HUES6 (cell line): ENCODE results near the gene ETFA.

Experiments used
- H3K27ac ChIP-seq: 2 replicates; pipeline ENCODE4 v1.7.0; 2013; ENCODE audit warnings: low read depth, mild to moderate bottlenecking, low read length, inconsistent platforms
- H3K27me3 ChIP-seq: 2 replicates; pipeline ENCODE4 v1.6.1; 2013; ENCODE audit warnings: low read length; ENCODE audit not compliant: control insufficient read depth, insufficient read depth
- H3K36me3 ChIP-seq: 2 replicates; pipeline ENCODE4 v1.6.1; 2013; ENCODE audit warnings: low read length; ENCODE audit not compliant: control insufficient read depth, insufficient read depth
- H3K4me1 ChIP-seq: 2 replicates; pipeline ENCODE4 v1.6.1; 2013; ENCODE audit warnings: low read length; ENCODE audit not compliant: control insufficient read depth, insufficient read depth
- H3K4me3 ChIP-seq: 2 replicates; pipeline ENCODE4 v1.5.1; 2013; ENCODE audit warnings: low read depth, low read length
- H3K9ac ChIP-seq: one replicate; pipeline ENCODE4 v1.6.1; 2013; ENCODE audit warnings: mild to moderate bottlenecking, low read length
- H3K9me3 ChIP-seq: 2 replicates; pipeline ENCODE4 v1.6.1; 2013; ENCODE audit warnings: low read depth, low read length; ENCODE audit not compliant: control insufficient read depth, insufficient read depth

Gene ETFA

DNA sequence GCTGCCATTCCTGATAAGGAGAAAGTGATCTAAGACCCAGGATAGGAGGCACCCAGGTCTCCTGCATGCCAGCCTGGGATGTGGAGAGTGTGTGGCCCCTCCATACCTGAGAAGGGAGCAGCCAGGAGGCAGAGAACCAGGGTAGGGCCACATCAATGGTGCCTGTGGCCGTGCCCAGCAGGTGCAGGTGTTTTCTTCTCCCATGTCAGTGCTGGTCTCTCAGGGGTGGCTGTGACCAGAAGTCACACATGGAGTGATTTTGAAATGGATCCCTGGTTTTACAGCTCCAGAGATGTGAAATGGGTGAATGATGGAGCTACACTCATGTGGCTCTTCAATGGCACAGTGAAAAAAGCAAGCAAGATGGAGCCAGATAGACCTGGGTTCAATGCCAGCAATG is 22.0 kb upstream of the ETFA start:
- H3K4me1 ChIP-seq = peaks cover 14% of the 10 kb centered on the region
- H3K36me3 ChIP-seq = no peaks in the 10 kb centered on the region
- H3K27me3 ChIP-seq = peaks cover 67% of the 10 kb centered on the region
- H3K9ac ChIP-seq = no peak overlapping the region
- H3K4me3 ChIP-seq = no peak overlapping the region
- H3K9me3 ChIP-seq = no peaks in the 10 kb centered on the region
- H3K27ac ChIP-seq = no peak overlapping the region

DNA sequence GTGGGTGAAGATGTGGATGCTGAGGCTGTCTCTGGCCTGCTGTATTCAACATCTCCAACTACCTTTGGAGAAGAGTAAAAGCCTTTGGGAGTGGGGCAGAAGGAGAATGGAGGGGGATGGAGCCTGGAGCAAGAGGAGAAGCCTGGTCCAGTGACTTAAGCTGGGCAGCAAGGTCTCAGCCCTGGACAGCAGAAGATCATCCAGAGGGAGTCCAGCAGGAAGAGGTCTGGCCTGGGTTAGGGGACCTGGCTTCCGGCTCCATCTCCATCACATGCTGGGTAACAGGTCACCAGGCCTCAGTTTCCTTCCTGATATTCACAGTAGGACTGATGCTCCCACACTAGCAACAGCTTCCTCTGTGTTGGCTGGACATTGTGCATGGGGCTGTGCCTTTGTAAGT is 21.5 kb upstream of the ETFA start:
- Histone ChIP-seq H3K36me3 (no peaks in the 10 kb centered on the region), H3K27ac (no peak overlapping the region), H3K4me3 (no peak overlapping the region), H3K9me3 (no peaks in the 10 kb centered on the region), H3K9ac (no peak overlapping the region), H3K4me1 (peaks cover 12% of the 10 kb centered on the region), H3K27me3 (peaks cover 62% of the 10 kb centered on the region)

DNA sequence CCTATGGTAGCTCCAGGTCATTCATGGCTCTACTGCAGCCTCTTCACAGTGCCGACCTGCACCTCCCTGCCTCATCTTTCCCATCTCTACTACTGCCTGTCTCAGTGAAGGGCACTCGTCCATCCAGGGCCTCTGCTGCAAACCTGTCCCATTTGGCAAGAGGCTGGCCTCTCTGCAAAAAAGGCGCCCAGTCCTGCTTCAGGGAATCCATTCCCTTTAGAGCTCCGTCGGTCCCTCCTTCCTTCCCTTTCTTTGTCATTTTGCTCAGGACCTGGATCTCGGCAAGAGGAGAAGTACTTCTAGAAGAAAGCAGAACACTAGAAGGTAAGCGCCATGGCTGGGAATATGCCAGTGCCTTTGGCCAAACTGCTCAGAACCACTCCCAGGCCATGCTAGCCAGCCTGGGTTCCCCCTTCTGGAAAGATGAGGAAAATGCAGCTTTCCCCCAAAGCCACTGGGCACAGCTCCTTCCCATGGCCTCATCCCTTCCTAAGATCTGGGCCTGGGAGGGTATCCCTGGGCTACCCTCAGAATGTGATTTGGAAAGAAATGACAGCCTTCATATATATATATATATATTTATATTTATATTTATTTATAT is 18.9 kb upstream of the ETFA start:
- Histone ChIP-seq H3K36me3 (no peaks in the 10 kb centered on the region), H3K9ac (no peak overlapping the region), H3K9me3 (no peaks in the 10 kb centered on the region), H3K27ac (no peak overlapping the region), H3K4me1 (0 out of 2 replicates have a peak, but pooled peaks cover 3% of the 10 kb centered on the region), H3K4me3 (no peak overlapping the region), H3K27me3 (peaks cover 36% of the 10 kb centered on the region)

DNA sequence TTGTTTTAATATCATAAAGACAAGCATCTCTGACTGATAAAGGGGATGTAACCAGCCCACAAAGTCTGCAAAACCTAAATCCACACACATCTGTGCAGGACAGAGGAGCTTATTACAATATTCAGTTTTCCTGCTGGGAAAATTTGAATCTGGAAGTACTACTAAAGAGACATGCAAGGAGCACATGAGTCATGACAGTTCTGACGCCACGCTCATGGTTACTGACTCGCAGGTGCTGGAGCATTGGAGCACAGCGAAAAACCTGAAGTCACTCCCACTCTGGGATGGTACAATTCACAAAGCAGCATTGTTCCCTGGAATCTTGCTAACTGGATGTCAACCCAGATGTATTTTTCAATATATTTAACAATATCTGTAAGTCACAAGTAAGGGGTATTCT is 17.7 kb upstream of the ETFA start:
- H3K27me3 ChIP-seq = peaks cover 28% of the 10 kb centered on the region
- H3K9ac ChIP-seq = no peak overlapping the region
- H3K4me1 ChIP-seq = 0 out of 2 replicates have a peak, but pooled peaks cover under 1% of the 10 kb centered on the region
- no peaks in the 10 kb centered on the region for H3K9me3 ChIP-seq
- no peak overlapping the region for H3K4me3 ChIP-seq
- H3K27ac ChIP-seq = no peak overlapping the region
- no peaks in the 10 kb centered on the region for H3K36me3 ChIP-seq

DNA sequence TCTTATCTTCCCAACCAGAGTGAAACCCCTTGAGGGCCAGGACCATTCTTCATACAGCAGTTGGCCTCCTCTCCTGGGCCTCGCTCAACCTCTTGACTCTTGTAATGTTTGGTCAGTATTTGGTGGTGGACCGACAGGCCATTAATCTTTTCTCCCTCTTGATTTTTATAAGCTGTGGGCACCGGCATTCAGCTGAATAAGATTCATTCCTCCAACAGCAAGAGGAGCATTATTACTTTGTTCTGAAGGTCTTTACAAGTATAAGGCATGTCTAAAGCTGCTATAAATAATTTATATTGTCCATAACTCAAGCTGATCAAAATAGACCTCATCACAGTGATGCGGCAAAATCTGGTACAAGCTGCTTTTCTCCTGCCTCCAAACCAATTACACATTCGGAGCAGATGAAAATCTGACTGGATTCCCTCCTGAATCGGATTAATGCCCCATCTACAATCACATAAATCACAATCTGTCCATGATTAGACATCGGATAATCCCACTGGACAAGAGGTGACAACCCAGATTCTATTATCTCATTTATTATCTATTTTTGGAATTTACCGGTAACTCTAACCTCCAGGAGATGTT is 16.9 kb upstream of the ETFA start:
- Histone ChIP-seq H3K27ac (no peak overlapping the region), H3K27me3 (peaks cover 21% of the 10 kb centered on the region), H3K36me3 (no peaks in the 10 kb centered on the region), H3K9me3 (no peaks in the 10 kb centered on the region), H3K4me1 (no peaks in the 10 kb centered on the region), H3K4me3 (no peak overlapping the region), H3K9ac (no peak overlapping the region)

DNA sequence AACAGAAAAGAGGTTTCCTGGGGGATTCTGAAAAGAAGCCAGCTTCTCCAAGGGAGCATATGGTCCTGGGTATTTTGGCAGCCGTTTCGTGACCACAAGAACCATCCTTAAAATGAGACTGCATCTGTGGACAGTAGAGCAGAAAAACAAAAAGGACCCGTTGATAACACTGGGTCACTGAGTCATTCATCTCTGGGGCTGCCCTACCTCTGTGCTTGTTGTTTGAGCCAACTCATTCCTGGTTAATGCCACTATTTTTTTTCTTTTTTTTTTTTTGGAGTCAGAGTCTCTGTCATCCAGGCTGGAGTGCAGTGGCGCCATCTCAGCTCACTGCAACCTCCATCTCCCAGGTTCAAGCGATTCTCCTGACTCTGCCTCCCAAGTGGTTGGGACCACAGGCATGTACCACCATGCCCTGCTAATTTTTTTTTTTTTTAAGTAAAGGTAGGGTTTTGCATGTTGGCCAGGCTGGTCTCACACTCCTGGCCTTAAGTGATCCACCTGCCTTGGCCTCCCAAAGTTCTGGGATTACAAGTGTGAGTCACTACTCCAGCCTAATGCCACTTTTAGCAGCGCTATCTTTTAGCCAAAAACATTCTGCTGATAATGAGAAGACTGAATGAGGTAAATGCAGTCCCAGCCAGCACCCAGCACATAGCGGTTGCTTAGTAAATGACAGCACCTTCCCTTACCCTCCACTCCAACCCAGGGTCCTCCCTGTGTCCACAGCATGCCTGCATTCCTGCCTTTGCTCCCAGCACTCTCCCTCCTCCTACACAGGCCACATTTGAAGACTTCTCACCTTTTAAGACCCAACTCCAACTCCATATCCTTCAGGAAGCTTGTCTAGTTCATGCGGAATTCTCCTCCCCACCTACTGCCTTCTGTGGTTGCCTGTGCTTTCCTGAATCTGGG is 16.2 kb upstream of the ETFA start:
- Histone ChIP-seq H3K27me3 (peaks cover 13% of the 10 kb centered on the region; the same call in 1 of the 2 replicates), H3K4me1 (no peaks in the 10 kb centered on the region), H3K36me3 (no peaks in the 10 kb centered on the region), H3K9ac (no peak overlapping the region), H3K27ac (no peak overlapping the region), H3K4me3 (no peak overlapping the region), H3K9me3 (no peaks in the 10 kb centered on the region)

DNA sequence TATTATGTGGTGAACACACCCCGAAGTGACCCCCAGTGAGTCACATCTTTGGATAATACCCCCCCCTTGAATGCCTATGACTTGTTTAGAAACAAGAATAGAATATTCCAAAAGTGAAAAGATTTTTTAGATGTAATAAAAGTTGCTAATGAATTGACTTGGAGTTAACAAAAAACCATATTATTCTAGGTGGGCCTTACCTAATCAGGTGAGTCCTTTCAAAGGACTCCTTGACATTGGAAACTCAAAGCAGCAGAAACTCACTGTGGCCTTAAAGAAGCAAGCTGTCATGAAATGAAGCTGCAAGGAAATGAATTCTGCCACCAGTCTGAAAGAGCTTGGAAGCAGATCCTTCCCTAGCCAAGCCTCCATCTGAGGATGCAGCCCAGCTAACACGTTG is 14.4 kb upstream of the ETFA start:
- Histone ChIP-seq H3K27ac (no peak overlapping the region), H3K9me3 (no peaks in the 10 kb centered on the region), H3K36me3 (no peaks in the 10 kb centered on the region), H3K4me1 (0 out of 2 replicates have a peak, but pooled peaks cover 3% of the 10 kb centered on the region), H3K27me3 (peaks cover 11% of the 10 kb centered on the region; the same call in 1 of the 2 replicates), H3K9ac (no peak overlapping the region), H3K4me3 (no peak overlapping the region)

DNA sequence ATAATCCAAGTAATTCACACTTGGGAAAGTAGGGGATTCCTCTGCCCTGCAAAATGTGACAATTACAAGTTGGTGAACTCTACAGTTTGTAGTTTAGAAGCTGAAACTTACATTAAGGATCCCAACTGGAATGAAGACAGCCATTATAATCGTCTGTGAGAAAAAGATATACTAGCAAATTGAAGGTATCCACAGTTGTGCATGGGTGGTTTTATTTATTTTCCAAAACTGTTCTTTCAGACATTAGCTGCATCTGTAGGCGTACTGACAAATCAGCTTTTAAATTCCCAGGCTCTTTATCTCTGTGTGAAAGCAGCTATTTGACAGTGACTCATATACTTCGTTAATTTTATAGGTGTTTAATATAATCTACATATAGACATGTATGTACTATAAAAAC is 12.8 kb upstream of the ETFA start:
- no peak overlapping the region for H3K27ac ChIP-seq
- no peak overlapping the region for H3K4me3 ChIP-seq
- no peaks in the 10 kb centered on the region for H3K36me3 ChIP-seq
- H3K9ac ChIP-seq = no peak overlapping the region
- 0 out of 2 replicates have a peak, but pooled peaks cover 3% of the 10 kb centered on the region for H3K4me1 ChIP-seq
- H3K9me3 ChIP-seq = no peaks in the 10 kb centered on the region
- peaks cover 5% of the 10 kb centered on the region; the same call in 1 of the 2 replicates for H3K27me3 ChIP-seq

DNA sequence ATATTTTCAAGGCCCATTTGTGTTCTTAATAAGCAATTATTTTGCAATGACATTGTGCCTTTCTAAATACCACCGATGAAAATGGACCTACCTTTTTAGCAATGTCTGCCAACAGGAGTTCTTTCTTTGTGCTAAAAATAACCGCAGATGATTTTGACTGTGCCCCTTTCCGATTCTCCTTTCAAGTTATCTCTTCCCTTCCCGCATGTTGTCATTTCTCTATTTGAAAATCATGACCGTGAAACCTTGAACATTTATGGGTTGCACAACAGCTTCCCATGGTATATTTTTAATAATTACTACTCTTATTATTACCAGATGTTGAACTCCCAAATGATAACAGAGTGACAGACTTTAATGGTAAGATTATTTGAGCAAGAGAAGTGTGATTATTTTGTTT is 10.3 kb upstream of the ETFA start:
- no peak overlapping the region for H3K27ac ChIP-seq

DNA sequence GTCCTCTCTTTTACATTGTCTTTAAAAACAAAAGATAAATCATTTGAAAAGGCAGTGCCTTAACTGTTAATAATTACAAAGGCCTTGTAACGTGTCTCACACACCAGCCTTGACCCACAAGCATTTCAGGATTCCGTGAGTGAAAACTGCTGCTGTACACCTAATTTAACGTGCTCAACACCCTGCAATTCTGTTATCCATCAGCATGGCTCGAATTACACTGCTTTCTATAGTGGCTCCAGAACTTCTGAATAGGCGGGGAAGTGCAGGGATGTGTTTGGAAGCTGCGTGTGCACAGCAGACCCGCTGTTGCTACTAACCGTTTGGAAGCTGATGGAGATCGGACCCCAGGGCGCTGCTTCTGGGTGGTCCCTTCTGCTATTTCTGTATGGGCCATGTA is 9.9 kb upstream of the ETFA start:
- Histone ChIP-seq H3K4me1 (0 out of 2 replicates have a peak, but pooled peaks cover 3% of the 10 kb centered on the region), H3K27ac (no peak overlapping the region), H3K9me3 (no peaks in the 10 kb centered on the region), H3K36me3 (no peaks in the 10 kb centered on the region), H3K27me3 (peaks cover 5% of the 10 kb centered on the region; the same call in 1 of the 2 replicates), H3K9ac (no peak overlapping the region), H3K4me3 (no peak overlapping the region)

More for the DNA sequence above, 10.3 kb upstream of the ETFA start:
- no peaks in the 10 kb centered on the region for H3K36me3 ChIP-seq
- no peak overlapping the region for H3K4me3 ChIP-seq
- H3K27me3 ChIP-seq = peaks cover 5% of the 10 kb centered on the region; the same call in 1 of the 2 replicates
- H3K9me3 ChIP-seq = no peaks in the 10 kb centered on the region
- H3K4me1 ChIP-seq = 0 out of 2 replicates have a peak, but pooled peaks cover 3% of the 10 kb centered on the region
- no peak overlapping the region for H3K9ac ChIP-seq

DNA sequence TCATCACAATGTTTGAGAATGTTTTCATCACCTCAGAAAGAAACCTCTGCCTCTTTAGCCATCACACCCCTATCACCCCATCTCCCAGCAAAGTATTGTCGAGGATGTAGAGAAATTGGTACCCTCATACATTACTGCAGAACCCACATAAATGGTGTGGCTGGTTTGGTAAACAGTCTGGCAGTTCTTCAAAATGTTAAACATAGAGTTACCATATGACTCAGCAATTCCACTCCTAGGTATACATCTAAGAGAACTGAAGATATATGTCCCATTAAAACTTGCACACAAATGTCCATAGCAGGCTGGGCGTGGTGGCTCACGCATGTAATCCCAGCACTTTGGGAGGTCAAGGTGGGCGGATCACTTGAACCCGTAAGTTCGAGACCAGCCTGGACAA is 8.7 kb upstream of the ETFA start:
- no peaks in the 10 kb centered on the region for H3K9me3 ChIP-seq
- no peak overlapping the region for H3K27ac ChIP-seq
- peaks cover 5% of the 10 kb centered on the region; the same call in 1 of the 2 replicates for H3K27me3 ChIP-seq
- no peaks in the 10 kb centered on the region for H3K36me3 ChIP-seq
- 0 out of 2 replicates have a peak, but pooled peaks cover 3% of the 10 kb centered on the region for H3K4me1 ChIP-seq
- no peak overlapping the region for H3K4me3 ChIP-seq
- H3K9ac ChIP-seq = no peak overlapping the region
